Measurements from ENCODE around the gene IP6K3. TPM values are rescaled to one million over a fixed set of nuclear protein-coding genes. Genes with fewer than 3 reads are reported as not detected.

Gene IP6K3
- total and polyA plus RNA-seq, 11 donors: 11.7 to 72.4 (median 30.8) TPM

DNA sequence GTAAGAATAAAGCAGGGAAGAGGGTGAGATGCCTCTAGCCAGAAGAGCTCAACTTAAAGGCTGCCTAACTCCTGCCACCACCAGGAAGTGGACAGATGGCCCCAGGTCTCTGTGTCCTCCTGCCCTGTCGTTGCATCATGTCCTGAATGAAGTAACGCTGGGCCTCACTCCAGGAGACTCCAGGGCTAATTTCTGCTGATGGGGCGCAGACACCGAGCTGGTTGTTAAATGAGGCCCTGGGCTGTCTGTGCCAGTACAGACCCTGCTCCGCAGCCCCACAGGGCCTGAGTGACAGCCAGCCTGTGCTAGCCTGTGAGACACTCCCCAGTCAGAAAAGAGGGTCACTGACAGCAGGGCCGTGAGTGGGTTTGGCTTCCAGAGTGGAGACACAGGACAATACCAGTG lies 6.5 kb downstream of the IP6K3 start:
- Histone ChIP-seq H3K4me1 (peaks cover 0 to 93% (median 47%) of the 10 kb centered on the region in 12 donors), H3K27me3 (peaks cover 0 to 5% (median 0%) of the 10 kb centered on the region in 9 donors), H3K4me3 (no peak overlapping the region), H3K27ac (peak overlapping the region; percentile 29 to 98 (median 80)), H3K9me3 (no peaks in the 10 kb centered on the region), H3K36me3 (peaks cover 0 to 14% (median 0%) of the 10 kb centered on the region in 9 donors)
- TF ChIP-seq, protein P1, sequence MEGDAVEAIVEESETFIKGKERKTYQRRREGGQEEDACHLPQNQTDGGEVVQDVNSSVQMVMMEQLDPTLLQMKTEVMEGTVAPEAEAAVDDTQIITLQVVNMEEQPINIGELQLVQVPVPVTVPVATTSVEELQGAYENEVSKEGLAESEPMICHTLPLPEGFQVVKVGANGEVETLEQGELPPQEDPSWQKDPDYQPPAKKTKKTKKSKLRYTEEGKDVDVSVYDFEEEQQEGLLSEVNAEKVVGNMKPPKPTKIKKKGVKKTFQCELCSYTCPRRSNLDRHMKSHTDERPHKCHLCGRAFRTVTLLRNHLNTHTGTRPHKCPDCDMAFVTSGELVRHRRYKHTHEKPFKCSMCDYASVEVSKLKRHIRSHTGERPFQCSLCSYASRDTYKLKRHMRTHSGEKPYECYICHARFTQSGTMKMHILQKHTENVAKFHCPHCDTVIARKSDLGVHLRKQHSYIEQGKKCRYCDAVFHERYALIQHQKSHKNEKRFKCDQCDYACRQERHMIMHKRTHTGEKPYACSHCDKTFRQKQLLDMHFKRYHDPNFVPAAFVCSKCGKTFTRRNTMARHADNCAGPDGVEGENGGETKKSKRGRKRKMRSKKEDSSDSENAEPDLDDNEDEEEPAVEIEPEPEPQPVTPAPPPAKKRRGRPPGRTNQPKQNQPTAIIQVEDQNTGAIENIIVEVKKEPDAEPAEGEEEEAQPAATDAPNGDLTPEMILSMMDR (IDR thresholded peaks at IDR 0.05): no peak
- TF ChIP-seq POLR2A (IDR thresholded peaks at IDR 0.05): no peak
- peak; percentile 36 to 56 (median 46) for ATAC-seq
- WGBS, 4 donors: 26 to 39% (median 31%) methylated on average over 6 of the region's 6 CpGs
- intact Hi-C loops (cut with DNase I): loop anchor here in 1 of 10 donors (5.0 kb wide), 1 partner anchor 153 kb away; no protein-coding TSS in a partner anchor
- peak in 3 of 5 donors; percentile 37 to 86 (median 82) for DNase-seq

DNA sequence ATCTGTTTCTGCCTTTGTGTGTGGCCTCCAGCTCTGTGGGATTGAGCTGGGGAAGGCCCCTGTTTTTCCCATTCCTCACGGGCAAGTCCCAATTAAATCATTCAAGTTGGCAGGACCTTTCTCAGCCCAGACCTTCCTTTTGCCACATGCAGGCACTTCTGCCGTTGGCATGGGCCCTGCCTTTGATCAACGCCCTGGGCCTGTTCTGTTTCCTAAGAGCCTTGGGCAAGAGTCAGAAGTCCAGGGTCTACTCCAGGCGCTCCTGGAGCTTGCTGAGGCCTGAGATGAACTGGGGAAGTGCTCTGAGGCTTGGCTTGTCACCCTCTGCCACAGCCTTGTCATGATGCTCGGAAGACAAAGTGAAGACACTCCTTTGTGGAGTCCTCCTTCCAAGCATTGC lies 7.1 kb downstream of the IP6K3 start:
- H3K4me3 ChIP-seq: no peak overlapping the region
- H3K4me1 ChIP-seq: peaks cover 0 to 93% (median 45%) of the 10 kb centered on the region in 12 donors
- peak overlapping the region; percentile 27 to 98 (median 85) for H3K27ac ChIP-seq
- WGBS, 4 donors: 51 to 83% (median 72%) methylated on average over 5 of the region's 5 CpGs
- H3K36me3 ChIP-seq: peaks cover 0 to 20% (median 0%) of the 10 kb centered on the region in 9 donors
- DNase-seq (no peak), ATAC-seq (no peak)
- H3K27me3 ChIP-seq: peaks cover 0 to 5% (median 0%) of the 10 kb centered on the region in 9 donors
- TF ChIP-seq POLR2A (IDR thresholded peaks at IDR 0.05): no peak
- TF ChIP-seq, protein P1 (IDR thresholded peaks at IDR 0.05): no peak
- intact Hi-C loops (cut with DNase I): no loop called here
- H3K9me3 ChIP-seq: no peaks in the 10 kb centered on the region

DNA sequence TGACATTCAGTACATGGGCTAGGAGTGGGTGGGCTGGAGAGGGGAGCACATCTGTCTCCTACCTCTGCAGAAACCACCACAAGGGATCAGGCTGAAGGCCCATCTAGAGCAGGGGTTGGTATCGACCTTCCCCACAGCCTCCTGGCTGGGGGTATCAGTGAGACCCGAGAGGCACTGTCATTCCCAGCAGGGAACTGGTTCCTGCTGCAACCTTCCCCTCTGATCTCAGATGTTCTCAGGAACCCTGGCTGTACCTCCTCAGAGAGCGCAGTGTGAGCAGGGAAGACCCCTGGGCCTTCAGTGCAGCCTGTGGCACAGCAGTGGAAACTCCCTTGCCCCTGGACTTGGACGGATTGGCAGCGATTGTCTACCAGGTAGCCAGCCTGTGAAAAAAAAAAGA lies 7.8 kb downstream of the IP6K3 start:
- no peak for DNase-seq
- Histone ChIP-seq H3K27me3 (peaks cover 0 to 5% (median 0%) of the 10 kb centered on the region in 9 donors), H3K36me3 (peaks cover 0 to 27% (median 0%) of the 10 kb centered on the region in 9 donors), H3K4me1 (peaks cover 0 to 92% (median 42%) of the 10 kb centered on the region in 12 donors), H3K9me3 (no peaks in the 10 kb centered on the region), H3K27ac (peak overlapping the region in 11 of 12 donors; percentile 68 to 98 (median 88)), H3K4me3 (no peak overlapping the region)
- TF ChIP-seq, protein P1 (IDR thresholded peaks at IDR 0.05): no peak
- no peak for TF ChIP-seq POLR2A (IDR thresholded peaks at IDR 0.05)
- intact Hi-C loops (cut with DNase I): no loop called here
- 78 to 85% (median 84%) methylated on average over 5 of the region's 5 CpGs for WGBS, 4 donors
- no peak for ATAC-seq

DNA sequence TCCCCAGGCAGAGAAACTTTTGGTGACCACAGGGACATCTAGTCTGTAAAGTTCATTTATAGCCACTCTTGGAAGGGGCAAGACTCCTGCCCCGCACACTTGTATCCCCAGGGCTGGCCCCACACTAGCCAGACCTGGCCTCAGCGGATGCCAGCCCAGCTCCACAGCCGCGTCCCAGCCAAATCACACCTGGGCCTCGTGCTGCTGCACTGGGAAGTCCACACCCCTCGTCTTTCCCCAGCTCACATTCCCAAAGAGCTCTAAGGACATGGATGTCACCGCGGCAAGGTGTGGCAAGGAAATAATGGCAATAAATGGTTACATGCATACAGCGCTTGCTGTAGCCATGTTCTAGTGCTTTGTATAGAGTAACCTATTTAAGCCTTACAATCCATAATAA lies 8.6 kb downstream of the IP6K3 start:
- 52 to 77% (median 65%) methylated on average over 9 of the region's 9 CpGs for WGBS, 4 donors
- no peak for TF ChIP-seq POLR2A (IDR thresholded peaks at IDR 0.05)
- TF ChIP-seq, protein P1 (IDR thresholded peaks at IDR 0.05): no peak
- H3K4me1 ChIP-seq: peaks cover 0 to 92% (median 41%) of the 10 kb centered on the region in 12 donors
- H3K36me3 ChIP-seq: peaks cover 0 to 35% (median 0%) of the 10 kb centered on the region in 9 donors
- intact Hi-C loops (cut with DNase I): no loop called here
- peaks cover 0 to 5% (median 0%) of the 10 kb centered on the region in 9 donors for H3K27me3 ChIP-seq
- H3K4me3 ChIP-seq: no peak overlapping the region
- no peaks in the 10 kb centered on the region for H3K9me3 ChIP-seq
- peak in 2 of 5 donors; percentile 27 to 40 for DNase-seq
- H3K27ac ChIP-seq: peak overlapping the region; percentile 55 to 98 (median 88)
- peak in 1 of 4 donors; percentile 13 for ATAC-seq

Data from heart left ventricle (tissue), 16 donors.